HEK293 (cell line): ENCODE data around the gene KRT80.
A peak's percentile ranks its signal among the peaks of the same experiment; 100 is the strongest.

Source experiments
- CTCF ChIA-PET: fragments of 350-600 bp; formaldehyde crosslinking; extraction: SDS; loops from one replicate; lab custom pipeline; 2021; ENCODE audit warnings: antibody characterized with exemption; lab: Yijun Ruan, JAX
- POLR2A ChIA-PET: fragments of 300-600 bp; formaldehyde crosslinking; extraction: SDS; loops from one replicate; lab custom pipeline; 2020; ENCODE audit warnings: antibody characterized with exemption, inconsistent platforms; lab: Yijun Ruan, JAX
- H3K27ac ChIP-seq: fragments of 200-500 bp; sonication (Bioruptor generic); 2 replicates; pipeline ENCODE4 v1.5.1; 2014; ENCODE audit warnings: low read depth, low read length, control low read depth, inconsistent platforms; ENCODE audit errors: extremely low read depth
- H3K36me3 ChIP-seq, 2 experiments: fragments of 200-500 bp in 1 of 2; sonication (Bioruptor generic) in 1 of 2; 1 replicate in 1 of 2; 2 replicates in 1 of 2; pipeline ENCODE4 v1.5.1; 2014 to 2017; ENCODE audit warnings: inconsistent platforms in 2 of 2, low read length in 2 of 2; ENCODE audit not compliant: control insufficient read depth in 2 of 2, insufficient read depth in 1 of 2
- H3K4me1 ChIP-seq: fragments of 200-500 bp; sonication (Bioruptor generic); 2 replicates; pipeline ENCODE4 v1.5.1; 2014; ENCODE audit warnings: mild to moderate bottlenecking, low read length, inconsistent platforms; ENCODE audit not compliant: control insufficient read depth, insufficient read depth
- H3K4me3 ChIP-seq: 2 replicates; pipeline ENCODE4 v1.5.1; 2011; ENCODE audit warnings: low read depth, mild to moderate bottlenecking, control low read depth, low read length, moderate library complexity
- H3K9me3 ChIP-seq: fragments of 200-500 bp; sonication (Bioruptor generic); 2 replicates; pipeline ENCODE4 v1.5.1; 2014; ENCODE audit warnings: low read depth, low read length, inconsistent platforms; ENCODE audit not compliant: control insufficient read depth, insufficient read depth
- AEBP2 ChIP-seq: fragments of 450-650 bp; formaldehyde crosslinking; IDR thresholded peaks from 2 replicates; pipeline ENCODE4 v1.5.1; 2016; ENCODE audit warnings: missing biosample characterization, missing genetic modification characterization, borderline replicate concordance
- FEZF1 ChIP-seq: fragments of 450-650 bp; formaldehyde crosslinking; IDR thresholded peaks from 2 replicates; pipeline ENCODE4 v1.5.1; 2016; ENCODE audit warnings: missing biosample characterization, missing genetic modification characterization
- KLF16 ChIP-seq: fragments of 450-650 bp; formaldehyde crosslinking; IDR thresholded peaks from 2 replicates; pipeline ENCODE4 v1.5.1; 2017; ENCODE audit warnings: missing biosample characterization, missing genetic modification characterization
- KLF7 ChIP-seq: fragments of 450-650 bp; formaldehyde crosslinking; IDR thresholded peaks from 2 replicates; pipeline ENCODE4 v1.5.1; 2016; ENCODE audit warnings: missing biosample characterization, missing genetic modification characterization, borderline replicate concordance
- OVOL3 ChIP-seq: fragments of 450-650 bp; formaldehyde crosslinking; IDR thresholded peaks from 2 replicates; pipeline ENCODE4 v1.5.1; 2016; ENCODE audit warnings: missing biosample characterization, missing genetic modification characterization
- RBAK ChIP-seq: fragments of 450-650 bp; formaldehyde crosslinking; IDR thresholded peaks from 2 replicates; pipeline ENCODE4 v1.5.1; 2016; ENCODE audit warnings: missing biosample characterization, missing genetic modification characterization
- YY1 ChIP-seq: fragments of 450-650 bp; formaldehyde crosslinking; IDR thresholded peaks from 2 replicates; pipeline ENCODE4 v1.5.1; 2018; ENCODE audit warnings: missing biosample characterization, missing genetic modification characterization
- ZFHX2 ChIP-seq: fragments of 450-650 bp; formaldehyde crosslinking; conservative IDR thresholded peaks from 2 replicates; pipeline ENCODE4 v1.5.1; 2016; ENCODE audit warnings: missing biosample characterization, missing genetic modification characterization
- ZNF140 ChIP-seq: fragments of 450-650 bp; formaldehyde crosslinking; IDR thresholded peaks from 2 replicates; pipeline ENCODE4 v1.5.1; 2016; ENCODE audit warnings: missing biosample characterization, missing genetic modification characterization
- ZNF155 ChIP-seq: fragments of 450-650 bp; formaldehyde crosslinking; IDR thresholded peaks from 2 replicates; pipeline ENCODE4 v1.5.1; 2016; ENCODE audit warnings: missing biosample characterization, missing genetic modification characterization
- ZNF174 ChIP-seq: fragments of 450-650 bp; formaldehyde crosslinking; IDR thresholded peaks from 2 replicates; pipeline ENCODE4 v1.5.0; 2017; ENCODE audit warnings: missing biosample characterization, mild to moderate bottlenecking, missing genetic modification characterization
- ZNF184 ChIP-seq: fragments of 450-650 bp; IDR thresholded peaks from 2 replicates; pipeline ENCODE4 v1.5.1; 2018; ENCODE audit warnings: missing biosample characterization, mild to moderate bottlenecking, missing genetic modification characterization
- ZNF202 ChIP-seq: fragments of 450-650 bp; formaldehyde crosslinking; IDR thresholded peaks from 2 replicates; pipeline ENCODE4 v1.5.1; 2016; ENCODE audit warnings: missing biosample characterization, missing genetic modification characterization, borderline replicate concordance
- ZNF221 ChIP-seq: fragments of 450-650 bp; formaldehyde crosslinking; IDR thresholded peaks from 2 replicates; pipeline ENCODE4 v1.5.1; 2017; ENCODE audit warnings: missing biosample characterization, missing genetic modification characterization, borderline replicate concordance
- ZNF223 ChIP-seq: fragments of 450-650 bp; formaldehyde crosslinking; IDR thresholded peaks from 2 replicates; pipeline ENCODE4 v1.5.1; 2016; ENCODE audit warnings: missing biosample characterization, missing genetic modification characterization
- ZNF37A ChIP-seq: fragments of 450-650 bp; IDR thresholded peaks from 2 replicates; pipeline ENCODE4 v1.5.1; 2018; ENCODE audit warnings: missing biosample characterization, missing genetic modification characterization
- ZNF391 ChIP-seq: fragments of 450-650 bp; formaldehyde crosslinking; IDR thresholded peaks from 2 replicates; pipeline ENCODE4 v1.5.1; 2016; ENCODE audit warnings: low read depth, missing biosample characterization, missing genetic modification characterization, borderline replicate concordance
- ZNF398 ChIP-seq: fragments of 450-650 bp; formaldehyde crosslinking; IDR thresholded peaks from 2 replicates; pipeline ENCODE4 v1.5.1; 2017; ENCODE audit warnings: missing biosample characterization, missing genetic modification characterization
- ZNF416 ChIP-seq: fragments of 450-650 bp; formaldehyde crosslinking; IDR thresholded peaks from 2 replicates; pipeline ENCODE4 v1.5.1; 2016; ENCODE audit warnings: missing biosample characterization, missing genetic modification characterization
- ZNF488 ChIP-seq: fragments of 450-650 bp; formaldehyde crosslinking; IDR thresholded peaks from 2 replicates; pipeline ENCODE4 v1.5.1; 2016; ENCODE audit warnings: missing biosample characterization, missing genetic modification characterization
- ZNF501 ChIP-seq: fragments of 450-650 bp; formaldehyde crosslinking; IDR thresholded peaks from 2 replicates; pipeline ENCODE4 v1.5.1; 2016; ENCODE audit warnings: missing biosample characterization, missing genetic modification characterization
- ZNF529 ChIP-seq: fragments of 450-650 bp; formaldehyde crosslinking; IDR thresholded peaks from 2 replicates; pipeline ENCODE4 v1.5.1; 2017; ENCODE audit warnings: missing genetic modification characterization, missing biosample characterization; ENCODE audit not compliant: insufficient replicate concordance
- ZNF548 ChIP-seq: fragments of 450-650 bp; formaldehyde crosslinking; IDR thresholded peaks from 2 replicates; pipeline ENCODE4 v1.5.1; 2016; ENCODE audit warnings: missing biosample characterization, missing genetic modification characterization
- ZNF558 ChIP-seq: fragments of 450-650 bp; formaldehyde crosslinking; IDR thresholded peaks from 2 replicates; pipeline ENCODE4 v1.5.1; 2016; ENCODE audit warnings: missing biosample characterization, missing genetic modification characterization
- ZNF585B ChIP-seq: fragments of 450-650 bp; formaldehyde crosslinking; IDR thresholded peaks from 2 replicates; pipeline ENCODE4 v1.5.1; 2016; ENCODE audit warnings: missing biosample characterization, missing genetic modification characterization
- ZNF645 ChIP-seq: fragments of 450-650 bp; formaldehyde crosslinking; IDR thresholded peaks from 2 replicates; pipeline ENCODE4; 2016; ENCODE audit warnings: missing biosample characterization, missing genetic modification characterization
- ZNF664 ChIP-seq: fragments of 450-650 bp; formaldehyde crosslinking; IDR thresholded peaks from 2 replicates; pipeline ENCODE4 v1.5.1; 2016; ENCODE audit warnings: missing biosample characterization, missing genetic modification characterization
- ZNF677 ChIP-seq: fragments of 450-650 bp; IDR thresholded peaks from 2 replicates; pipeline ENCODE4 v1.5.0; 2018; ENCODE audit warnings: missing biosample characterization, mild to moderate bottlenecking, missing genetic modification characterization, moderate library complexity

The KRT80 gene

GRCh38 chr12:52209321-52209720, 17.5 kb upstream of the KRT80 start:
- H3K4me1 ChIP-seq = no peaks in the 10 kb centered on the region
- no peaks in the 10 kb centered on the region for H3K9me3 ChIP-seq
- no peaks in the 10 kb centered on the region for H3K36me3 ChIP-seq
- no peak overlapping the region for H3K27ac ChIP-seq
- no peak for TF ChIP-seq ZNF174 (tag by site-specific recombination)
- TF ChIP-seq ZNF664 (tag by site-specific recombination) = no peak
- no peak for TF ChIP-seq ZNF529 (tag by site-specific recombination)
- TF ChIP-seq KLF7 = no peak
- no peak for TF ChIP-seq ZNF37A (tag by site-specific recombination)
- POLR2A ChIA-PET = no interaction called here
- CTCF ChIA-PET = interaction anchor here (0.6 to 3.9 kb wide), 6 partner anchors 13 to 71 kb away, joined by 3 to 17 read pairs (median 4); no protein-coding TSS in a partner anchor
- H3K4me3 ChIP-seq = no peak overlapping the region

GRCh38 chr12:52208424-52209165, 16.8 kb upstream of the KRT80 start:
- H3K4me3 ChIP-seq = no peak overlapping the region
- no peaks in the 10 kb centered on the region for H3K9me3 ChIP-seq
- H3K36me3 ChIP-seq = no peaks in the 10 kb centered on the region
- H3K27ac ChIP-seq = no peak overlapping the region
- CTCF ChIA-PET = interaction anchor here (0.6 to 3.9 kb wide), 7 partner anchors 13 to 742 kb away, joined by 3 to 17 read pairs (median 4); no protein-coding TSS in a partner anchor
- POLR2A ChIA-PET = no interaction called here
- TF ChIP-seq AEBP2 = no peak
- peak; percentile 25; the same call in 1 of the 2 replicates for TF ChIP-seq ZFHX2 (tag by site-specific recombination)
- H3K4me1 ChIP-seq = peaks cover 2% of the 10 kb centered on the region; the same call in 1 of the 2 replicates

GRCh38 chr12:52207895-52208294, 16.1 kb upstream of the KRT80 start:
- no peak overlapping the region for H3K4me3 ChIP-seq
- CTCF ChIA-PET = interaction anchor here (0.6 to 3.9 kb wide), 8 partner anchors 14 to 776 kb away, joined by 3 to 17 read pairs (median 4); no protein-coding TSS in a partner anchor
- H3K4me1 ChIP-seq = peaks cover 8% of the 10 kb centered on the region; the same call in 1 of the 2 replicates
- no peak overlapping the region for H3K27ac ChIP-seq
- H3K36me3 ChIP-seq = no peaks in the 10 kb centered on the region
- H3K9me3 ChIP-seq = no peaks in the 10 kb centered on the region
- POLR2A ChIA-PET = no interaction called here
- TF ChIP-seq FEZF1 (tag by site-specific recombination) = no peak
- TF ChIP-seq ZNF140 (tag by site-specific recombination) = no peak
- no peak for TF ChIP-seq ZNF677
- TF ChIP-seq ZNF488 (tag by site-specific recombination) = no peak
- TF ChIP-seq ZNF558 = no peak
- TF ChIP-seq ZNF398 = peak; percentile 46; the same call in 1 of the 2 replicates
- no peak for TF ChIP-seq ZNF184
- no peak for TF ChIP-seq ZNF585B (tag by site-specific recombination)
- no peak for TF ChIP-seq ZNF155 (tag by site-specific recombination)
- TF ChIP-seq ZNF416 (tag by site-specific recombination) = no peak
- no peak for TF ChIP-seq YY1 (tag by site-specific recombination)
- no peak for TF ChIP-seq OVOL3 (tag by site-specific recombination)
- no peak for TF ChIP-seq ZNF391 (tag by site-specific recombination)
- TF ChIP-seq ZNF548 (tag by site-specific recombination) = no peak
- no peak for TF ChIP-seq ZNF223 (tag by site-specific recombination)
- TF ChIP-seq ZNF501 (tag by site-specific recombination) = no peak
- TF ChIP-seq ZNF221 = no peak
- no peak for TF ChIP-seq RBAK (tag by site-specific recombination)
- TF ChIP-seq ZNF202 (tag by site-specific recombination) = no peak
- peak; percentile 37; the same call in 1 of the 2 replicates for TF ChIP-seq KLF16 (tag by site-specific recombination)
- no peak for TF ChIP-seq ZNF645 (tag by site-specific recombination)
